Stimulated activated CD8-positive, alpha-beta memory T cell treated with anti-CD3 and anti-CD28 coated beads, Interleukin-4, amount 100 ng/mL, for 1 hour (primary cell): Measurements from ENCODE around the gene TEKT3.

Experiments used
- DNase-seq, 2 donors: peaks; one replicate each; pipeline ENCODE4 v3.0.0-alpha.2; 2020; ENCODE audit warnings: low read depth in 2 of 2, low spot score in 1 of 2

TEKT3 gene

DNA sequence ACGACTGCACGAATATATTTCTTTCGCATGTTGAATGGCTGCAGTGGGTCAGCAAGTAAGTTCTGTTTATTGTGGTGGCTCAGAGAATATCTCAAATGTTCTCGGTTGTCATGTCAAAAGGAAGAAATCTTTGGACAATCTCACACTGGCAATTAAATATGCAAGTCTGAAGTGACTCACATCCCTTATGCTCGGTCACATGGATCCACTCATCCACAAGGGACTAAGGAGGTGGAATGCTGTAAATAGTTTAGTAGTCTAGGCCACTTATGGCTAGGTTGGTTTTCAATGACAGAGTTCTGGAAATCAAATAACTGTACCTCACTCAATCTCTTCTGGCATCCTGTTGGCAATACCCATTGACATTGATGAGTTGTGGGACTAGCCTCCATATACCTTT, 43.2 kb downstream of the TEKT3 start:
- no peak for DNase-seq

DNA sequence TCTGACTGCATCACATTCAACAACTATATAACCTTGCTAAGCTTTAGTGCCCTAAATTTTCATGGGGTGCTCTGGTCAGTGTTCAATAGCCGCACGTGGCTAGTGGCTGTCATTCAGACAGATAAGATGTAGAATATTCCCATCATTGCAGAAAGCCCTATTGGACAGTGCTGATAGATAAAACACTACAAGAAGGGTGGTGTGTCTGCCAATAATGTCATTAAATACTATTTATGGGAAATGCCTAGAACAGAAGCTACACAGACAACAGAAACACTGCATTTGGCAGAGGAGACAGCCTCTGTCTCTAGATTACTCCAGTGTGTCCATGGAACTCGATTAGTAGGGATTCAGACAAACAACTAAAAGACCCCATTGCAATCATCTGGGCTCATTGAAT, 47.8 kb downstream of the TEKT3 start:
- DNase-seq = no peak

DNA sequence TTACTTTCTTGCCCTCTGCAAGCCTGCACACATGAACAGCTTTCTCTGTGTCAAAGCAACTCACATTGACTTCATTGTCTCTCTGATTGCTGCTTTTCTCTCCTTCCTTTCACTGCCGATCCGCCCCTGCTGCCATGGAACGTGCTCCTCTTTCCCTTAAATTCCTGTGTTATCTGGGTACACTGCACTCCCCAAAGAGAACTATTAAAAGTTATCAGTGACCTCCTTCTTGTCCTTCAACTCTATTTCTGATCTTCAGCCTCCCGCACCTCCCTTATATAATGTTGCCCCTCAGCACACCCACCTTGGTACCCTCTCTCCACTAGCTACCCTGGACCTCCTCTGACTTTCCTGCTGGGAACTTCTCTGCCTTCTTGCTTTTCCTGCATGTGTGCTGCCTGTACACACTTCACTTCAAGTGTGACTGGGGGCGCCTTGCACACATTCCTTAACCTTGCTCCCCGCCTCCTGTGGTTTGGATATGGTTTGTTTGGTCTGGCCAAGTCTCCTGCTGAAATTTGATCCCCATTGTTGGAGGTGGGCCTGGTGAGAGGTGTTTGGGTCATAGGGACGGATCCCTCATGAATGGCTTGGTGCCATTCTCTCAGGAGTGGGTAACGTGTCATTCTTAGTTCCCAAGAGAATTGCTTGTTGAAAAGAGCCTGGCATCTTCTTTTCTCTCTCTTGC, 49.6 kb downstream of the TEKT3 start:
- no peak for DNase-seq

DNA sequence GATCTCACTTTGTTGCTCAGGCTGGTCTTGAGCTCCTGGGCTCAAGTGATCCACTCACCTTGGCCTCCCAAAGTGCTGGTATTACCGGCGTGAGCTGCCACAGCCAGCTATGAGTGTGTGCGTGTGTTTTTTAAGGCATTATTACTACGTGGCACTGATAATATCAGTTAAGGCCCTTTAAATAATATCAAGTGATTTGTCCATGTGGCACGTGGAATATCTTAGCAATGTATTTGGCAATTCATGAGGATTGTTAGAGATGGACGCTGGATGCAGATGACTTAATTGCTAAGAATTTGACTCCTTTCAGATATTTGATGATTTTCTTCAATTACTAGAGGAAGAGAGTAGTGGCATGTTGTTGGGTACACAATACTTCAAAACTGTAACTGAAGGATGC, 50.8 kb downstream of the TEKT3 start:
- DNase-seq = no peak

DNA sequence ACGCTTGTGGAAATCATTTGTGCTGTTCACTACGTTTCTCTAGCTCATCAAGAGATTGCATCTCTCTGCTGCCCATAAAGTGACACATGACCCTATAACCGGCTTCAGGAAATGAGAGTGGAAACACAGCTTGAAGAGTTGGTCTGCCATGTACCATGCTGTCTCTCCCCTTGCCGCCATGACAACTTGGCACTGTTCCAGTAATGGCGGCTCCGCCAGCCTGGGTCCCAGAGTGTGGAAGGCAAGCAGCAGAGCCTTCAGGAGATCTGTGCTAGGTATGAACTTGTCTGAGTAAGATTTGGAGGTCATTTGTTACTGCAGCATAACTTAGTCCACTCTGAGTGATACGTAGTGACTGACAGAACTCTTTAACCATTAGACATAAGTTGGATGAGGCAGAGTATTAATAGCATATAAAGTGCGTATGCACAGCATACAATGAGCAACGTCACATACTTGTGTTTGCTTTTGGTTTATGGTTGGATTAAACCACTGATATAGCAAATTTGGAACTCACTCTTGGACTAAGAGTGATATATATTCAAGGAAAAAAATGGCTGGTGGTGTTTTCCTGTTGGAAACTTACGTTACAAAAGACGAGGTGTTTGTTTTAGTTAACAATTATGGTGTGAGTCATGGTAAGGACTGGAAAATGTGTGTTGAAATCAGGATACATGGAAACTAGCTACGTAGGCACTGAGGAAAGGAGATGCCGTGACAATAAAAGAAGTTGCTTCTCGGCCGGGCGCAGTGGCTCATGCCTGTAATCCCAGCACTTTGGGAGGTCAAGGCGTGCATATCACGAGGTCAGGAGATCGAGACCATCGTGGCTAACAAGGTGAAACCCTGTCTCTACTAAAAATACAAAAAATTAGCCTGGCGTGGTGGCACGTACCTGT, 51.9 kb downstream of the TEKT3 start:
- DNase-seq = no peak

DNA sequence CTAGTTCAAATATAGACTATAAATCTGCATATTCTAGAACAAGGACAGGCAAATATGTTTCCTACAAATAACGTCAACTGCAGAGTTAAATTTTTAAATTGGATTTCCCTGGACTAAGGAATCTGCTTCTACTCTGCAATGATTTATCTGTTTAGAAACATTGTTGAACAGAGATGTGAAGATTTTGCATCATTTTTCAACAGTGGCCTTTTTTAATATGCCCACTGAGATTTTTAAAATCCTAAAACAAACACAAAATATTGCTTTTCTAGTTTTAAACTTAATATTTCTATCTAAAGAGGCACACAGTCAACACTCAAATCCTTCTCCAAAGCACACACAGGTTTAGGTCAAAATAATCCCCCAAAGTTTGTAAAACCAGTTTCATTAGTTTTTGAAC, 52.5 kb downstream of the TEKT3 start:
- DNase-seq = no peak

DNA sequence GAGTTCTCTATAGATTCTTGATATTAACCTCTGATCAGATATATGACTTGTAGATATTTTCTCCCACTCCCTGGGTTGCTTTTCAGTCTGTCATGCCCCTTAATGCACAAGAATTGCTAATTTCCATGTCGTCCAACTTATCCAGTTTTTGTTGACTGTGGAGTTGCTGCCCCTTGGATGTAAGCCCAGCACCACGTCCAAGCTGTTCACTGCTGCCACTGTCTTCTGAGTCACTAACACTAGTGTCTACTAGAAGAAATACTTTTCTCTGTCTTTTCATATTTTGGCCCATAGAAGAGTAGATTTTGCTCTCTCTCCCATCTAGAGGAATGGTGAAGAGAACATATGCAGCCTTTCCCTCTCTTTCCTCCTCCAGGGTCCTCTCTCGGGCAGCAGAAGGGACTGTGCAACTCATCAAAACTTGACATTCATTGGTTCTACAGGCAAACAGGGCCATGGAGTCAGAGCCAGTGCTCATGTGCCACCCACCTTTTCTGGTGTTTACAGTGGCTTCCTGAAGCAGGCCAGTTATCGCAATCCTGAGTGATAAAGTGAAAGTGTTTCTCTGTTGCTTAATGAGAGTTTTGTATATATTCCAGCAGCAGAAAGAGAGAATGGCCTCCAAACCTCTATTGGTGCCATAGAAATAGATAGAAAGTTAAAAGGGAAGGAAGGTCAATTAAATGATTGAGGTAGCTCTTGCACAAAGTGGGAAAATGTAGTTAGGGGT, 53.7 kb downstream of the TEKT3 start:
- no peak for DNase-seq

DNA sequence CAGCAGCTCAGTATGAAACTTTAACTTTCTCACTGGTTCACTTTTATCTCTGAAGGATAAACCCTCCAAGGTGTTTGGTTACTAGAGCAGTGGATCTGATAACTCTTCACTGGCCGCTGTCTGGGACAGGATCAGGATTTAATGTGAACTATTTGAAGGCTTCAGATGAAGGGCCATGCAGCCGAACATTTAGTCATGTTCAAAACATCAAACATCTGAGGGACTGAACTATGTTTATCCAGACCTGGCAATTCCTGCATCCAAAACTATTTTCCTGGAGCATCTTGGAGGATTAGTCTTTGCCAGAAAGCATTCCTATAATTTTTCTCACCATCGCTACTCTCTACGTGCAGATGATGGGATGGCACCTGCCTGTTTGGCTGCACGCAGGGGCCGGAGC, 55.9 kb downstream of the TEKT3 start:
- DNase-seq = no peak

DNA sequence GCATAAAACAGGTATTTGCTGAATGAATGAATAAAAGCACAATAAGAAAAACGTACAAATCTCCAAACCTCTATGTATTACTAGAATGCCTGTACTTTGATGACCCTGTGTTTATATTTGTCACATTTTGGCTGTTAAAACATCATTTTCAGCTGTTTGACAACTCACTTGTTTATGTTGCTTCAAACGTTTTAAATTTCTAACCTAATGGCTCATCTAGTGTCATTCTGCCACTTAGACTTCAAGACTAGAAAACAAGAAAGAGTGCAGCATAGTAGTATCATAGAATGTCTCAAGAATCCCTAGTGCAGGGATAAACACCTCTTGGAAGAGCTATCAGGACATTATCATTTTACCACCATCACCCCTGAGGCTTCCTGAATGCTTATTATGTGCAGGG, 56.9 kb downstream of the TEKT3 start:
- DNase-seq = no peak

DNA sequence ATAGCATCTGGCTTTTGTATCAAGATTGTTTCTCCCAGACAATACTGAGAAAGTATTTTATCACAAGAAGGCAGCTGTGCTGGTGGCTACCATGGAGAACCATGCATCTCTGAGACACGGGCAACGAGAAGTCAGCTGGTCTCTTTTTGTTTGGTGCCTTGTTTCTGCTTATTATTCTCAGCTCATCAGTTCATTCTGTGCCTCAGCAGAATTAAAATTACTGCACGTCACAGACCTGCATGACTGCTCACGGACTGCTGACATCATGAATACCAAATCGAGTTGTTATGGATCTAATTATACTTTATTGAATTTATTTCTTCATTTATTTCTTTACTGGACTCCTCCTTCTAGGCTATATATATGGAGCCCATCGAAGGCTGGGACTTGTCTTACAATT, 57.3 kb downstream of the TEKT3 start:
- no peak for DNase-seq

DNA sequence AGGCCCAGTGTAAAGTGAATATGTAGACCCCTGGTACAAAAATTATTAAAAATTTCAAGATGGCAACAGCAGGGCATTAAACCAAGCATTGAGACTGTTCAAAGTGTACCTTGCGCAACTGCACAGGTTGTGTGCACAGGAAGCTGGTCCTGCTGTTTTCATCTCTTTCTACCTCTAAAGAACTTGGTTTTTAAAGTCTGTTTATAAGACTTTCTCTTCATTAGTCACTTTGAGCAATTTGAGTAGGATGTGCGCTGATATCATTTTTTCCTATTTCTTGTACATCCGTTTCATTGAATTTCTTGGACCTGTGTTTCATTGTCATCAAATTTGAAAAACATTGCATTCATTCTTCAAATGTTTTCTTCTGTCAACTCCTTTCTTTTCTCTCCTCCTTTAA, 59.5 kb downstream of the TEKT3 start:
- DNase-seq = no peak

DNA sequence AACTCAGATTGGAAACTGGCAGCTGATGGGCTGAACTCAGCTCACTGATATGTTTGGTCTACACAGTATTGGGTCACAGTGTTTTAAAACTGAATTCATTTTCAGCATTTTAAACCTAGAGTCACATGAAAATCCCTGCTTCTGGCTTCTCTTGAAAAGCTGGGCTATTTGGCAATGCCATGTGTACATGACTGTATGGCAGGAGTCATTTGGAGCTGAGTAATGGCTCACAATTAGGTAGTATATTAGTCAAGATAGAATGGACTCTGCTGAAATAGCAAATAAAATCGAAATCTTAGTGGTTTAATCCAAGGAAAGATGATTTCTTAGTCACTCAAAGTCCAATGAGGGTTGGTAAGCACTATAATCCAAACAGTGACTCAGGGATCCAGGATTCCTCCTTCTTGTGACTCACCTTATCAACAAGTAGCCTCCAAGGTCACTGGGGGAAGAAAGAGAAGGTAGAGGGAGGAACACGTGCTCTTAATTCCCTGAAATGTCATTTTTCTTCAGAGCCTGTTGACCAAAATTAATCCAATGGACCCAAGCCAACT, 62.4 kb downstream of the TEKT3 start:
- DNase-seq = no peak

DNA sequence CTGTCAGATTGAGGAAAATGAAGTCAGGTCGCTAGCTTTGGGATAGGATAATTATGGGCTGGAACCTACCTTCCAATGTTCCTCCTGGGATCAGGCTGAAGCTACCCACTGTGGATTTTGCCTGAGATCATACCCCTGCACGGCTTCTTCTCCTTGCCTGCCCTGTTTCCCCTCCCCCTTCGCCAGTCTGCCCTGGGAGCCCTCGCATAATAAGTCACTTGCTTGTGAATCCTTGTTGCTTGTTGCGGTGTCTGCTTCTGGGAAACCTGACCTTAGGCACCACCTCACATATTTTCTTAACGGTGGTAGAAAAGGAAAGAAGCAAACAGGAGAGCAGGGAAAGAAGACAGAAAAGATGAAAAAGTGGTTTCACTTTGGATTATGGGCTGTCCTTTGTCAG, 63.0 kb downstream of the TEKT3 start:
- no peak for DNase-seq

DNA sequence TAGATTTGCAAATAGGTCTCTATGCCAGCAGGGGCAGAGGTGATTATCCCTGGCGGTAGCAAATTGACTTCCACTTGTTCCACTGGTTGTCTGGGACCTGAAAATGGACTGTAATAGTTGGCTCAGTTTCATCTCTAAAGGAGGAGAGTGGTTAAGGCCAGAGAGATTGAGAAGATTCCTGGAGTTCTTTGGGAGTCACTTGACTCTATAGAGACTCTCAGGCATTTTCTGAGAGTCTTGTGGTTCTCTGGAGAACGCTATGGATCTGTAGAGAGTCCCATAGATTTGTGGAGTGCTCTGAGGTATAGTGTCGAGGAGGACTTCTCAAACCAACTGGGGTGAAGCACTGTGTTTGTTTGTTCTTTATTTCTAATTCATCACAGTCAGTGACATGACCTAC, 67.4 kb downstream of the TEKT3 start:
- DNase-seq = no peak

DNA sequence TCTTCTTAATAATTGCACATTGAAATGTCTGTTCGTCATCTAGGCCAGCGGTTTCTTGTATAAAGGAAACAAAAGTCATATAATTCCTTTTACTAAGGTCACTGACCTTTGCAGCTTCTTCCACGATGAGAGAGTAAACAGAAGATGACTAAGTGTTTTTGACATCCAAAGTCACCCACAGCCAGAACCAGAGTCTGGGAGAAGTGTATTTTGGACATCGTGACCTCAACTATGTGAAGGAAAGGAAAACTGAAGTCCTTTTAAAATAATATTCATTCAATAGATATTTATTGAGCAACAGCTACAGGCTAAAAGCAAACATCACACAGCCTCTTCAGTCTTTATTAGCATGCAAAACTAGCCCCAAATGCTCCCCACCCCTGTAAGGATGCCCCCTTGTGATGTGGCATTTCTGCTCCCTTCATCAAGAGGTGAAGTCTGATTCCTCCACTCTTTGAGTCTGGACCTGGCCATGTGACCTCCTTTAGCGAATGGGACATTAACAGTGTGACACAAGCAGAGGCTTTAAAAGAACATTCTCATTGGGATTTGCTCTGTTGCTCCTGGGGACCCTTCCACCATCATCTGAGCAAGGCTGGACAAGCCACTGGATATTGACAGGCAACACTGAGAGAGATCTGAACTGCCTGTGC, 68.1 kb downstream of the TEKT3 start:
- no peak for DNase-seq

DNA sequence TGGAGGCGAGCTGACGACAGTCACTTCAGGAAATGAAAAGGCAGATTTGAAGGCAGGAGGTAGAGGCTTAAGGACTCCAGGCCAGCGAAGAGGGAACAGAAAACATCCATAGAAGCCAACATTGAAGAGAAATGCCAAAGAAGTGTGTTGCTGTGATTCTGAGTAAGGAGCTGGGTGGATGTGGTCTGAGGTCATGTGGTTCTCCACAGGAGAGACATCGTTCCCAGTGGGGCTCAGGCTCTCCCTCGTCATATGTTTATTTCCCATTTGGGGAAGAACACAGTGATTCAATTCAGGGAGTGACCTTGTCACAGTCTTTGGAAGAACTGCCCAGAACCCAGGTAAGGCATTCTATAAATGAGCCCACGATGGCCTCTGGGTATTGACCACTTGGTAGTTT, 69.7 kb downstream of the TEKT3 start:
- DNase-seq = no peak

DNA sequence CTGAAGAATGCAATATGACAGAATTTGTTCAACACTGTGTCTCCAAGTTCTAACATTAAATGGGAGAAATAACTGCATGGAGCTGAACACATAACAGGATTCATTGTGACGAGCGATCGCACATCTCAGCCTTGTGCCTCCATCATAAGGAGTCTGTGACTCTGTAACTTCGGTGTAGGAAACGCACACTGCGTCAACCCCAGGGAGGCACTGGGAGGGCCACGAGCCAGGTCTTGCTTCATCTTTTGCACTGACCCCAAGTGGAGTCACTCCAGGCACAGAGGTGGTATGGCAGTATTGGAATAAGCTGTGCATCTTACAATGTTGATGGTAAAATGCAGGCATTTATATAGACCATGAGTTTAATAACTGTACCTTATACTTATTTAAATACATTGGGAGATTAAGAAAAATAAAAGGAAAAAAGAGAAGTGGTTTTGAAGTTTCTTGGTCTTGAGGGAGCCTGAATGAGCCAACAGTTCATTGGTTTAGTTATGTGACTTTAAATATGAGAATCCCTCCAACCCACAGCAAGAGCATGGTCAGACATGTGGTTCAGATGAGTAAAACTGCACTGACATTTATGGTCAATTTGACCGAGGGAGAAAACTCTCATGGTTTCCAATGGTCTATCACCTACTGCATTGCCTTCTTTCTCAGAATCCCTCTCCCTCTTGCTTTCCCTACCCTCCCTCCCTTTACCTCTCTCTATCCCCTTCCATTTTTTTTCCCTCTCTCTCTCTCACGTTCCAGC, 70.6 kb downstream of the TEKT3 start:
- DNase-seq = no peak

DNA sequence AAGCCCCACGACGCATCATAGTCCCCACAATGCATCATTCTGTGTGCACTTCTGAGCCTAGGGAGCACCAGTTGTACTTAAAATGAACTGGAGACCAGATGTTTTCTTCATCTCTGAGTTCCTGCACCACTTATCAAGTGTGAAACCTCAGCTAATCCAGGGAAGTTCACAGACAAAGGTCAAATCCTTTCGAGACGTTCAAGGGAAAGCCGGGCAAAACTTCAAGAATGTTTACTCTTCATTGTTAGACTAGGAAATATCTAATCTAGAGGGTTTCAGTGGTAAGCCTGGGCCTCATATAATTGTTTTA, 71.7 kb downstream of the TEKT3 start:
- no peak for DNase-seq

DNA sequence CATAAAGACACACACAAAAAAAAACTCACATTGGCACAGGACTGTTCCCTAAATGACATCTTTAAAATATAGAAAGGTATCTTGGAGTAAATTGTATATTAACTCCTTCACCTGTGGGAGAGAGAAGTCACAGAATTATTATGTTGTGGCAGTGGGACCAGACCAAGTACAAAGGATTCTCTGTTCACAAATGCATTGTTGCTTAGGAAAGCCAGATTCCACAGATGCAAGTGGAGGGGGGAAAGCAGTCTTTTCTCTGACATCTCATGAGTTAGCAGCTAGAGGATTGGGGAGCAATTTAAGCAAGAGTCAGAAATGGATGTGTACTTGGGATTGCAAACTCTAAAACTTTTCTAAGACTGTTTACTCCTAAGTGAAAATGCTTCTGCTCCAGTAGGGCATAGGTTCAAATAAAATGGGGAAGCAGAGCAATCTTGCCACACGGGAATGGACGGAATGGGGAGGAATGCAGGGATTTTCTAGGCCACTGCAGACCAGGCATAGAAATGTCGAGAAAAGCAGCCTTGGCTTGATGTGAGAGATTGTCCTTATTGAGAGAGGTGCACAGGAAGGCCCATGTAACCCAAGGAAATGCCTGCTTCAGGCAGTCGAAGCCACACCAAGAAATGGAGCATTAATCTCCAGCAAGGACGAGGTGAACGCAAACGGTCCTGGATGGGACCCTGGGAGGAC, 72.2 kb downstream of the TEKT3 start:
- no peak for DNase-seq

DNA sequence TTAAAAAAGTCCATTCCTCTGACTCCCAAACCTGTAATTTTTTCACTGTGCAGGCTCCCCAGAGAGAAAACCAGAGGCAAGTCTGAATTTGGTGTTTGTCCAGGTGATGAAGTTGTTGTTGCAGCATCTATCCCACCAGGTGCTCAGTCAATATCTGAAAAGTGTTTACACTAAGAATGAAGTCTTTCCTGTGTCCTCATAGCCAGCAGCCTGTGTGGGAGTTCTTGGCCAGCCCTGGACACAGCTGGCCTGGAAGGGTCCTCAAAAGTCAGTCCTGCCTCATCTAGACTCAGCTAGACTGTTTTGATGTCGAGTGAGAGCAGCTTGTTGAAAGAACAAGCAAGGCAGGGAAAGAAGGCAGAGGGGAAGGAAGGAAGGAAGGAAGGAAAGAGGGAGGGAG, 72.9 kb downstream of the TEKT3 start:
- no peak for DNase-seq
